ENCODE measurements around the gene PDE4D. TPM values are rescaled to one million over a fixed set of nuclear protein-coding genes. Genes with fewer than 3 reads are reported as not detected.

Gene PDE4D
- total and polyA plus RNA-seq, 10 of the 15 experiments (the other 5 are each of a cell fraction or from before 2014, with no cell fraction given): 0.87 to 4.1 (median 2.2) TPM

DNA sequence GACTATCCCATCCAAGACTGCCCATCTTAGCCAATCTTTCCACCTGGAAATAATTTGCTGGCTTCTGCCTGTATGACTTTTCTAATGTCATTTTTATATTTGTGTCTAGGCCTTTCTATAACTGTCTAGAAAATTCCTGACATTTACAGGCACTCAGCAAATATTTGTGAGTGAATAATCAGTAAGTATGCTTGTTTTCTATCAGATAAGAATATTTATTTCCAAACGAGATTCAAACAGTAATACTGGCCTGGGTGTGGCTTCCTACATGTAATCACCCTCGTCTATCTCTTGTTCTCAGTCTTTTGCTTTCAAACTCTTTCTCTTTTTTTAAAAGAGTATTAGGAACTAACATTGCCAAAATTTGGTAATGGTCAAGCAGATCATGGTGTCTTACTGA is 844.4 kb downstream of the PDE4D start:
- Histone ChIP-seq H3K4me2 (ENCODE audit: control insufficient read depth, insufficient read depth) (no peak overlapping the region), H4K20me1 (ENCODE audit: control insufficient read depth, insufficient read depth) (no peaks in the 10 kb centered on the region), H3K4me3 (no peak overlapping the region), H3K4me1 (ENCODE audit: control insufficient read depth, insufficient read depth, low read length) (no peaks in the 10 kb centered on the region), H2AFZ (ENCODE audit: control insufficient read depth, low read depth, low read length) (no peak overlapping the region), H3K27me3 (replicated peaks in 1 of 2; ENCODE audit: control insufficient read depth in 2 of 2, insufficient read depth in 2 of 2, low read length in 1 of 2) (no peaks in the 10 kb centered on the region), H3K36me3 (ENCODE audit: control insufficient read depth in 2 of 2, insufficient read depth in 2 of 2, low read length in 1 of 2) (no peaks in the 10 kb centered on the region), H3K27ac (ENCODE audit: control insufficient read depth, insufficient read depth) (no peak overlapping the region), H3K9ac (ENCODE audit: control insufficient read depth, insufficient read depth, low read length) (no peak overlapping the region), H3K79me2 (ENCODE audit: control insufficient read depth, insufficient read depth, low read length) (no peaks in the 10 kb centered on the region), H3K9me3 (replicated peaks; ENCODE audit: control insufficient read depth, insufficient read depth, low read length) (no peaks in the 10 kb centered on the region)
- ChIA-PET POLR2A (no interaction called here), CTCF (interaction anchor here (1.8 kb wide), 1 partner anchor 15 kb away, joined by 9 read pairs; no protein-coding TSS in a partner anchor), RAD21 (ENCODE audit: unreplicated experiment) (no interaction called here), SMC1A (ENCODE audit: uncharacterized antibody, unreplicated experiment) (no interaction called here)
- no peak for FAIRE-seq
- no peak for ATAC-seq
- no TSS peak for BruUV-seq (replicated peaks)
- in situ Hi-C loops (cut with MboI) (no loop called here), intact Hi-C loops (cut with micrococcal nuclease; ENCODE audit: unreplicated experiment) (no loop called here)
- TF ChIP-seq MEF2B (IDR thresholded peaks at IDR 0.05; ENCODE audit: partially characterized antibody, poor library complexity, severe bottlenecking): no peak
- TF ChIP-seq FOXM1 (IDR thresholded peaks at IDR 0.05; ENCODE audit: low read depth, low read length): no peak
- TF ChIP-seq CBX5 (IDR thresholded peaks at IDR 0.05; ENCODE audit: low read depth): no peak
- TF ChIP-seq SIX5 (IDR thresholded peaks at IDR 0.05; ENCODE audit: low read depth, low read length, severe bottlenecking): no peak
- TF ChIP-seq, protein P1, sequence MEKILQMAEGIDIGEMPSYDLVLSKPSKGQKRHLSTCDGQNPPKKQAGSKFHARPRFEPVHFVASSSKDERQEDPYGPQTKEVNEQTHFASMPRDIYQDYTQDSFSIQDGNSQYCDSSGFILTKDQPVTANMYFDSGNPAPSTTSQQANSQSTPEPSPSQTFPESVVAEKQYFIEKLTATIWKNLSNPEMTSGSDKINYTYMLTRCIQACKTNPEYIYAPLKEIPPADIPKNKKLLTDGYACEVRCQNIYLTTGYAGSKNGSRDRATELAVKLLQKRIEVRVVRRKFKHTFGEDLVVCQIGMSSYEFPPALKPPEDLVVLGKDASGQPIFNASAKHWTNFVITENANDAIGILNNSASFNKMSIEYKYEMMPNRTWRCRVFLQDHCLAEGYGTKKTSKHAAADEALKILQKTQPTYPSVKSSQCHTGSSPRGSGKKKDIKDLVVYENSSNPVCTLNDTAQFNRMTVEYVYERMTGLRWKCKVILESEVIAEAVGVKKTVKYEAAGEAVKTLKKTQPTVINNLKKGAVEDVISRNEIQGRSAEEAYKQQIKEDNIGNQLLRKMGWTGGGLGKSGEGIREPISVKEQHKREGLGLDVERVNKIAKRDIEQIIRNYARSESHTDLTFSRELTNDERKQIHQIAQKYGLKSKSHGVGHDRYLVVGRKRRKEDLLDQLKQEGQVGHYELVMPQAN (conservative IDR thresholded peaks at IDR 0.05): no peak
- TF ChIP-seq, protein P2, sequence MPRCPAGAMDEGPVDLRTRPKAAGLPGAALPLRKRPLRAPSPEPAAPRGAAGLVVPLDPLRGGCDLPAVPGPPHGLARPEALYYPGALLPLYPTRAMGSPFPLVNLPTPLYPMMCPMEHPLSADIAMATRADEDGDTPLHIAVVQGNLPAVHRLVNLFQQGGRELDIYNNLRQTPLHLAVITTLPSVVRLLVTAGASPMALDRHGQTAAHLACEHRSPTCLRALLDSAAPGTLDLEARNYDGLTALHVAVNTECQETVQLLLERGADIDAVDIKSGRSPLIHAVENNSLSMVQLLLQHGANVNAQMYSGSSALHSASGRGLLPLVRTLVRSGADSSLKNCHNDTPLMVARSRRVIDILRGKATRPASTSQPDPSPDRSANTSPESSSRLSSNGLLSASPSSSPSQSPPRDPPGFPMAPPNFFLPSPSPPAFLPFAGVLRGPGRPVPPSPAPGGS (IDR thresholded peaks at IDR 0.05; ENCODE audit: borderline replicate concordance, insufficient read depth, low read depth, low read length, poor library complexity, severe bottlenecking): no peak
- no peak for TF ChIP-seq EP300 (IDR thresholded peaks at IDR 0.05; ENCODE audit: borderline replicate concordance in 1 of 2, control insufficient read depth in 1 of 2, low read depth in 2 of 2, low read length in 2 of 2)
- TF ChIP-seq PML (IDR thresholded peaks at IDR 0.05; ENCODE audit: low read length): no peak
- TF ChIP-seq ZNF24 (IDR thresholded peaks at IDR 0.05): no peak
- TF ChIP-seq TBL1XR1 (IDR thresholded peaks at IDR 0.05; ENCODE audit: low read depth, low read length): no peak
- TF ChIP-seq, protein P3, sequence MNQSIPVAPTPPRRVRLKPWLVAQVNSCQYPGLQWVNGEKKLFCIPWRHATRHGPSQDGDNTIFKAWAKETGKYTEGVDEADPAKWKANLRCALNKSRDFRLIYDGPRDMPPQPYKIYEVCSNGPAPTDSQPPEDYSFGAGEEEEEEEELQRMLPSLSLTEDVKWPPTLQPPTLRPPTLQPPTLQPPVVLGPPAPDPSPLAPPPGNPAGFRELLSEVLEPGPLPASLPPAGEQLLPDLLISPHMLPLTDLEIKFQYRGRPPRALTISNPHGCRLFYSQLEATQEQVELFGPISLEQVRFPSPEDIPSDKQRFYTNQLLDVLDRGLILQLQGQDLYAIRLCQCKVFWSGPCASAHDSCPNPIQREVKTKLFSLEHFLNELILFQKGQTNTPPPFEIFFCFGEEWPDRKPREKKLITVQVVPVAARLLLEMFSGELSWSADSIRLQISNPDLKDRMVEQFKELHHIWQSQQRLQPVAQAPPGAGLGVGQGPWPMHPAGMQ (IDR thresholded peaks at IDR 0.05; ENCODE audit: borderline replicate concordance): no peak
- TF ChIP-seq ASH2L (IDR thresholded peaks at IDR 0.05; ENCODE audit: borderline replicate concordance, low read depth): no peak
- TF ChIP-seq, protein P4, sequence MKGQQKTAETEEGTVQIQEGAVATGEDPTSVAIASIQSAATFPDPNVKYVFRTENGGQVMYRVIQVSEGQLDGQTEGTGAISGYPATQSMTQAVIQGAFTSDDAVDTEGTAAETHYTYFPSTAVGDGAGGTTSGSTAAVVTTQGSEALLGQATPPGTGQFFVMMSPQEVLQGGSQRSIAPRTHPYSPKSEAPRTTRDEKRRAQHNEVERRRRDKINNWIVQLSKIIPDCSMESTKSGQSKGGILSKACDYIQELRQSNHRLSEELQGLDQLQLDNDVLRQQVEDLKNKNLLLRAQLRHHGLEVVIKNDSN (IDR thresholded peaks at IDR 0.05; ENCODE audit: borderline replicate concordance, extremely low read length, insufficient read depth, low read depth, low read length): no peak
- TF ChIP-seq BACH1 (IDR thresholded peaks at IDR 0.05; ENCODE audit: borderline replicate concordance): no peak
- TF ChIP-seq CREB1 (IDR thresholded peaks at IDR 0.05; ENCODE audit: low read depth): no peak
- TF ChIP-seq, protein P5, sequence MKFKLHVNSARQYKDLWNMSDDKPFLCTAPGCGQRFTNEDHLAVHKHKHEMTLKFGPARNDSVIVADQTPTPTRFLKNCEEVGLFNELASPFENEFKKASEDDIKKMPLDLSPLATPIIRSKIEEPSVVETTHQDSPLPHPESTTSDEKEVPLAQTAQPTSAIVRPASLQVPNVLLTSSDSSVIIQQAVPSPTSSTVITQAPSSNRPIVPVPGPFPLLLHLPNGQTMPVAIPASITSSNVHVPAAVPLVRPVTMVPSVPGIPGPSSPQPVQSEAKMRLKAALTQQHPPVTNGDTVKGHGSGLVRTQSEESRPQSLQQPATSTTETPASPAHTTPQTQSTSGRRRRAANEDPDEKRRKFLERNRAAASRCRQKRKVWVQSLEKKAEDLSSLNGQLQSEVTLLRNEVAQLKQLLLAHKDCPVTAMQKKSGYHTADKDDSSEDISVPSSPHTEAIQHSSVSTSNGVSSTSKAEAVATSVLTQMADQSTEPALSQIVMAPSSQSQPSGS (IDR thresholded peaks at IDR 0.05; ENCODE audit: low read length): no peak
- WGBS (ENCODE audit: insufficient coverage, insufficient replicate concordance, low lambda C conversion rate, missing lambda C conversion rate): 2% methylated on average over 2 of the region's 2 CpGs
- no peak for DNase-seq (ENCODE audit: low read depth, low spot score)

Measured in GM12878 (cell line).